Measurements from ENCODE around the gene OSBPL8. TPM values are rescaled to one million over a fixed set of nuclear protein-coding genes. Genes with fewer than 3 reads are reported as not detected.
A peak's percentile ranks its signal among the peaks of the same experiment; 100 is the strongest.

OSBPL8 gene
- total RNA-seq, 2 experiments from 2014 or later, result 69.8 to 73.7 TPM

- Mint-ChIP-seq H3K27me3 (no peaks in the 10 kb centered on the region), H3K27ac (no peak overlapping the region), H3K4me3 (no peak overlapping the region), H3K4me1 (ENCODE audit: low read depth) (peaks cover 47% of the 10 kb centered on the region), H3K9me3 (no peaks in the 10 kb centered on the region), H3K36me3 (peaks cover 12% of the 10 kb centered on the region)
- CTCF ChIA-PET, result interaction anchor here (0.8 to 1.1 kb wide), 2 partner anchors 19 to 47 kb away, joined by 3 read pairs; no protein-coding TSS in a partner anchor
- intact Hi-C loops (cut with micrococcal nuclease), result no loop called here
- POLR2A ChIA-PET, result no interaction called here
- no peak for DNase-seq
Measured at GRCh38 chr12:76539727-76540126, 19.8 kb downstream of the OSBPL8 start.

- Mint-ChIP-seq H3K36me3 (peaks cover 15% of the 10 kb centered on the region), H3K4me1 (ENCODE audit: low read depth) (peaks cover 41% of the 10 kb centered on the region), H3K9me3 (no peaks in the 10 kb centered on the region), H3K27ac (no peak overlapping the region), H3K27me3 (no peaks in the 10 kb centered on the region), H3K4me3 (no peak overlapping the region)
- DNase-seq, result no peak
- ChIA-PET POLR2A (no interaction called here), CTCF (interaction anchor here (1.5 kb wide), 1 partner anchor 82 kb away, joined by 3 read pairs; no protein-coding TSS in a partner anchor)
- intact Hi-C loops (cut with micrococcal nuclease), result no loop called here
Measured at GRCh38 chr12:76537923-76538322, 21.6 kb downstream of the OSBPL8 start.

DNA sequence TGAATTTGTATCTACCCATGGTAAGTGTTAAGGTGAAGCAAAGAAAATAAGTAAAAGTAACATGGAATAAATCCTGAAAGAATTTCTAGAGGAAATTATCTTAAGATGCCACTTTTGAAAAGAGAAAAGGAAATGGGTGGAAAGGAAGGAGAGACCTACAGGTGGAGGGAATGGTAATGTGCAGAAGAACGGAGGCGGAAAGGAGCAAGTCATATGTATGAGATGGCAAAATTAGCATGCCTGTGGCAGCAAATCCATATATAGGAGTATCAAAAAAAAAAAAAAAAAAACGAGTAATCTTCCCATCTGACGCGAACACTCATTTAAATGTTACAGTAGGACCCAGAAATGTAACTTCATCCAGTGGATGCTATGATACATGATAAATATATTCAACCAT is 23.0 kb downstream of the OSBPL8 start:
- DNase-seq, result no peak
- CTCF ChIA-PET, result no interaction called here
- Mint-ChIP-seq H3K27me3 (no peaks in the 10 kb centered on the region), H3K27ac (no peak overlapping the region), H3K4me3 (no peak overlapping the region), H3K36me3 (peaks cover 17% of the 10 kb centered on the region), H3K9me3 (no peaks in the 10 kb centered on the region), H3K4me1 (ENCODE audit: low read depth) (peaks cover 32% of the 10 kb centered on the region)
- POLR2A ChIA-PET, result no interaction called here
- intact Hi-C loops (cut with micrococcal nuclease), result no loop called here

DNA sequence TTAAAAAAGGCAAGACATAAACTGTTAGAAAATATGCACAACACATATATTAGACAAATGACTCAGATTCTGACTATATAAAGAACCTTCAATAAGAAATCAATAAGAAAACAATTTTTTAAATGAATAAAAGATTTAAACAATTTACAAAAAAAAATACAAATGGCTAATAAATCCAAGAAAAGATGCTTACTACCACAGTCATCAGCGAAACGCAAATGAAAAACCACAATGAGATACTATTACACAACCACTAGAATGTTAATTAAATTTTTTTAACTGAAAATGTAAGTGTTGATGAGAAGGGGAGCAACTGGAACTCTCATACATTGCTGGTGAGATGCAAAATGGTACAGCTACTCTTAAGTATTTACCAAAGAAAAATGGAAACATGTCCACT is 24.4 kb downstream of the OSBPL8 start:
- Mint-ChIP-seq H3K4me1 (ENCODE audit: low read depth) (peaks cover 42% of the 10 kb centered on the region), H3K27me3 (no peaks in the 10 kb centered on the region), H3K4me3 (no peak overlapping the region), H3K36me3 (peaks cover 21% of the 10 kb centered on the region), H3K9me3 (no peaks in the 10 kb centered on the region), H3K27ac (no peak overlapping the region)
- POLR2A ChIA-PET, result no interaction called here
- CTCF ChIA-PET, result no interaction called here
- intact Hi-C loops (cut with micrococcal nuclease), result no loop called here
- no peak for DNase-seq

GRCh38 chr12:76533331-76533730 is 26.2 kb downstream of the OSBPL8 start:
- DNase-seq, result no peak

DNA sequence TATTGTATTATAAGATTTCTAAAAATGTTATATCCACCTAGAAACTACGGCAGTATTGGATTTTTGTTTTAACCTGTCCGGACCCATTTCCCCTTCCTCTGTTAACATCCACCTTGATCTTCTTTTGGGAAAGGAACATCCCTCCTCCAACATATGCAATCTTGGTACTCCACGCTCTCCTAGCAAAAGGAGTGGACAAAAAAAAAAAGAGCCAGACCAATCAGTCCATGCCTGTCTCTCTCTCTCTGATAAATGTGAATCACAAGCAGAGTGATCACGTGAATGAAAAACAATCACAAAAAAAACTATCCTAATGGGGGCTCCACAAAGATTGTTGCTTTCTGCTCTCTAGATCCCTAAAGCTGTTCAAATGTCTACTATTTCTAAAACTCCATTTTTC is 27.1 kb downstream of the OSBPL8 start:
- ChIA-PET POLR2A (no interaction called here), CTCF (no interaction called here)
- H3K4me1 Mint-ChIP-seq (ENCODE audit: low read depth), result peaks cover 47% of the 10 kb centered on the region
- H3K36me3 Mint-ChIP-seq, result peaks cover 22% of the 10 kb centered on the region
- H3K9me3 Mint-ChIP-seq, result no peaks in the 10 kb centered on the region
- H3K27ac Mint-ChIP-seq, result no peak overlapping the region
- H3K4me3 Mint-ChIP-seq, result no peak overlapping the region
- DNase-seq, result no peak
- no peaks in the 10 kb centered on the region for H3K27me3 Mint-ChIP-seq
- intact Hi-C loops (cut with micrococcal nuclease), result no loop called here

More at GRCh38 chr12:76533331-76533730, 26.2 kb downstream of the OSBPL8 start:
- H3K4me1 Mint-ChIP-seq (ENCODE audit: low read depth), result peaks cover 47% of the 10 kb centered on the region
- H3K4me3 Mint-ChIP-seq, result no peak overlapping the region
- H3K36me3 Mint-ChIP-seq, result peaks cover 21% of the 10 kb centered on the region
- H3K27ac Mint-ChIP-seq, result no peak overlapping the region
- H3K9me3 Mint-ChIP-seq, result no peaks in the 10 kb centered on the region
- no peaks in the 10 kb centered on the region for H3K27me3 Mint-ChIP-seq
- ChIA-PET POLR2A (no interaction called here), CTCF (interaction anchor here (1.6 kb wide), 1 partner anchor 11 kb away, joined by 3 read pairs; no protein-coding TSS in a partner anchor)
- intact Hi-C loops (cut with micrococcal nuclease), result no loop called here

DNA sequence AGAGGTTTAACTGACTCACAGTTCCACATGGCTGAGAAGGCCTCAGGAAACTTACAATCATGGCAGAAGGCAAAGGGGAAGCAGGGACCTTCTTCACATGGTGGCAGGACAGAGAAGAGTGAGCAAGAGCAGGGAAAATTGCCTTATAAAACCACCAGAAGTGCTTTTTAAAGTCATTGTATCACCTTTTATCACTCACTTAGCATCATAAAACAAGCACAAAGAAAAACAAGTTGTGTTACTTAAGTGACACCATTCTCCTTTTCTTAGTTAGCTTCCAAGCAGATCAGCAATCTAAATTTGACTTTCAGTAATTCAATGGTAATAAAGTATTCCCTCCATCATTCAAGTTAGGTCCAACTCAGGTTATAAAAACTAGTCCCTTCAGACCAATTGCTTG is 28.5 kb downstream of the OSBPL8 start:
- Mint-ChIP-seq H3K4me1 (ENCODE audit: low read depth) (peaks cover 39% of the 10 kb centered on the region), H3K4me3 (no peak overlapping the region), H3K27me3 (no peaks in the 10 kb centered on the region), H3K27ac (no peak overlapping the region), H3K36me3 (peaks cover 17% of the 10 kb centered on the region), H3K9me3 (no peaks in the 10 kb centered on the region)
- ChIA-PET POLR2A (no interaction called here), CTCF (no interaction called here)
- intact Hi-C loops (cut with micrococcal nuclease), result no loop called here
- no peak for DNase-seq

DNA sequence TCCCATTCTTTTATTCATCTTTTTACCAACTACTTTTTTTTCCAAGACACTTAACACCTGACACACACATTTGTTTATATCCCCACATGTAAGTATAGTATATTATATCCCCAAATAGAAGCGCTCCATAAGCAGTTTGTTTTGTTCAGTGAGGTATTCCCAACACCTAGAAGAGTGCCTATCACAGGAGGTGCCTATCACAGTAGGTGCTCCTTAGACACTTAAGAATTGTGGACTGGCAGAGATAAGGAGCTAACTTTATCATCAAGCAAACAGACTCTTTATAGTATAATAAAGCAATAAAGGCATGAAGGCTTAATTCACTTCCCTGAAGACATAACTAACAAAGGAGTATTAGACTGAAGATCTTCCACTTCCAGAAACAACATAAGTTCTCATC is 29.1 kb downstream of the OSBPL8 start:
- H3K4me1 Mint-ChIP-seq (ENCODE audit: low read depth), result peaks cover 34% of the 10 kb centered on the region
- H3K27ac Mint-ChIP-seq, result no peak overlapping the region
- DNase-seq, result no peak
- ChIA-PET CTCF (interaction anchor here (0.7 kb wide), 1 partner anchor 1256 kb away, joined by 3 read pairs; no protein-coding TSS in a partner anchor), POLR2A (no interaction called here)
- H3K9me3 Mint-ChIP-seq, result no peaks in the 10 kb centered on the region
- intact Hi-C loops (cut with micrococcal nuclease), result no loop called here
- H3K4me3 Mint-ChIP-seq, result no peak overlapping the region
- H3K27me3 Mint-ChIP-seq, result no peaks in the 10 kb centered on the region
- peaks cover 12% of the 10 kb centered on the region for H3K36me3 Mint-ChIP-seq

DNA sequence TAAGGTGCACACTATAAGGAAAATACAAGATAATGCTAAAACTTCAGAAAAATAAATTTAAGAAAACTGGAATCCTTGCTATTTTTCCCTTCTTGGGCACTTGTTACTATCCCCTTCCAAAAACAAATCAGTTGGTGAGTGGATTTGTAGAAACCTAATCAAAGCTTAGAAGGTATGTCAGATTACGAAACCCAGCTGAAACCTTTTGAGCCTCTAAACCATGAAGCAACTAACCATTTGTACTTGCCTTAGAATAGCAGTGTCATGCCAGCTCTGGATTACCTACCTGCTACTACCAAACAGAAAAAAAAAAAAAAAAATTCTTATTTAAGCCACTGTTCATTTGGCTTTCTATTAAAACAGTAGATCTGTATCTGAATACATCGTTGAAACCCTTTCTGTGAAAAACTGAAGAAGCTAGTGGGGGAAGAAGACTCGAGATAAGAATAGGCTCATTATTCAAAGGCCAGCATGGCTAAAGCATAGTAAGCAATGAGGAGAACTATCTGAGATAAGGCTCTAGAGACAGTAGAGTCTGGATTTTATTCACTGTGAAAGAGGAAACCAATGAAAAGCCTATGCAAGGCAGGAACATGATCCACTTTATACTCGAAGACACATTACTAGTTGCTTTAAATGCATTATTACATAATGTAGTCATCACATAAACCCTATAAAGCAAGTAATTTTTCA is 30.2 kb downstream of the OSBPL8 start:
- Mint-ChIP-seq H3K9me3 (no peaks in the 10 kb centered on the region), H3K4me3 (no peak overlapping the region), H3K36me3 (peaks cover 12% of the 10 kb centered on the region), H3K27me3 (no peaks in the 10 kb centered on the region), H3K4me1 (ENCODE audit: low read depth) (peaks cover 30% of the 10 kb centered on the region), H3K27ac (no peak overlapping the region)
- ChIA-PET CTCF (no interaction called here), POLR2A (no interaction called here)
- no peak for DNase-seq
- intact Hi-C loops (cut with micrococcal nuclease), result no loop called here

- Mint-ChIP-seq H3K27ac (no peak overlapping the region), H3K4me3 (no peak overlapping the region), H3K9me3 (peaks cover 12% of the 10 kb centered on the region), H3K36me3 (peaks cover 24% of the 10 kb centered on the region), H3K27me3 (no peaks in the 10 kb centered on the region), H3K4me1 (ENCODE audit: low read depth) (peaks cover 36% of the 10 kb centered on the region)
- ChIA-PET POLR2A (no interaction called here), CTCF (interaction anchor here (0.8 kb wide), 1 partner anchor 10 kb away, joined by 3 read pairs; no protein-coding TSS in a partner anchor)
- intact Hi-C loops (cut with micrococcal nuclease), result loop anchor here (5.0 kb wide), 1 partner anchor 36 kb away; no protein-coding TSS in a partner anchor
- DNase-seq, result no peak
Measured at GRCh38 chr12:76523408-76523807, 36.2 kb downstream of the OSBPL8 start.

DNA sequence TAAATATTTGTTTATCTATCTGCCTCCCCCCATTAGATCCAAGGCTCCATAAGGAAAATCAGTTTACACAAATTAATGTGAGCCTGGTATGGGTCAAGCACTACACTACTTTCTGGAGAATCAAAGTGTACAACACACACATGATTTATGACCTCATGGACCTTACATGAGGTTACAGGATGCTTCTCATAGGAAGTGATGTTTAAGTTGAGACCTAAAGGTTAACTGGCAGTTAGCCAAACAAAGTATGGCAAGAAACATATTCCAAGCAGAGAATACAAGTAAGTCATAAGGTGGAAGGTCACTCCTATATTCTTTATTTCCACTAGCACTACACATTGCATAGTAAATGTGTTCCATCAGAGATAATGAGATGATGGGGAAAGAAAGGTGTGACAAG is 39.2 kb downstream of the OSBPL8 start:
- ChIA-PET POLR2A (no interaction called here), CTCF (no interaction called here)
- Mint-ChIP-seq H3K27me3 (no peaks in the 10 kb centered on the region), H3K27ac (peak overlapping the region; percentile 50), H3K36me3 (peaks cover 23% of the 10 kb centered on the region), H3K9me3 (peaks cover 12% of the 10 kb centered on the region), H3K4me1 (ENCODE audit: low read depth) (peaks cover 40% of the 10 kb centered on the region), H3K4me3 (no peak overlapping the region)
- no peak for DNase-seq
- intact Hi-C loops (cut with micrococcal nuclease), result loop anchor here (5.0 kb wide), 1 partner anchor 33 kb away; no protein-coding TSS in a partner anchor

DNA sequence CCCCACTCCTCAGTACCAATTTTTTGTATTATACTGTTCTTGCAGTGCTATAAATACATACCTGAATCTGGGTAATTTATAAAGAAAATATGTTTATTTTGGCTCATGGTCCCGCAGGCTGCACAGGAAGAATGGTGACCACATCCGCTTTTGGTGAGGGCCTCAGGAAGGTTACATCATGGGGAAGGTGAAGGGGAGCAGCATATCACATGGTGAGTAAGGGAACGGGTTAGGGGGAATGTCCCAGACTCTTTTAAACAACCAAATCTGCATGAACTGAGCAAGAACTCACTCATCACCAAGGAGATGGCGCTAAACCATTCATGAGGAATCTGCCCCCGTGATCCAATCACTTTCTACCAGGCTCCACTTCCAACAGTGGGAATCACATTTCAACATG is 40.0 kb downstream of the OSBPL8 start:
- Mint-ChIP-seq H3K27ac (peak overlapping the region; percentile 71), H3K36me3 (peaks cover 25% of the 10 kb centered on the region), H3K27me3 (no peaks in the 10 kb centered on the region), H3K4me1 (ENCODE audit: low read depth) (peaks cover 39% of the 10 kb centered on the region), H3K9me3 (peaks cover 13% of the 10 kb centered on the region), H3K4me3 (no peak overlapping the region)
- ChIA-PET CTCF (no interaction called here), POLR2A (no interaction called here)
- intact Hi-C loops (cut with micrococcal nuclease), result loop anchor here (2.0 kb wide), 1 partner anchor 39 kb away; the partner anchor contains the start of gene OSBPL8
- peak; percentile 54 for DNase-seq

- Mint-ChIP-seq H3K27me3 (no peaks in the 10 kb centered on the region), H3K4me3 (no peak overlapping the region), H3K9me3 (peaks cover 17% of the 10 kb centered on the region), H3K4me1 (ENCODE audit: low read depth) (peaks cover 41% of the 10 kb centered on the region), H3K36me3 (peaks cover 24% of the 10 kb centered on the region), H3K27ac (no peak overlapping the region)
- intact Hi-C loops (cut with micrococcal nuclease), result loop anchor here (2.0 kb wide), 1 partner anchor 40 kb away; the partner anchor contains the start of gene OSBPL8
- DNase-seq, result no peak
- POLR2A ChIA-PET, result no interaction called here
- CTCF ChIA-PET, result no interaction called here
Measured at GRCh38 chr12:76518699-76519098, 40.9 kb downstream of the OSBPL8 start.

All from activated CD4-positive, alpha-beta memory T cell treated with anti-CD3 and anti-CD28 coated beads for 36 hours (primary cell).